Adrenal gland (tissue), 12 donors: Measurements from ENCODE around the gene WHRN. TPM values are rescaled to one million over a fixed set of nuclear protein-coding genes. Genes with fewer than 3 reads are reported as not detected.

Experiments
- DNase-seq, 7 donors: peaks; one replicate each; pipeline ENCODE4 v3.0.0-alpha.2; 2019 to 2020
- H3K27ac ChIP-seq, 5 donors: fragments of 200-600 bp; sonication (generic) in 4 of 5; 1 replicate in 3 of 5; 2 replicates in 2 of 5; pipeline versions ENCODE4 v1.5.1 to v1.8.0; 2016 to 2020; ENCODE audit warnings: mild to moderate bottlenecking in 1 of 5
- H3K27me3 ChIP-seq: fragments of 200-600 bp; 2 replicates; pipeline ENCODE4 v1.8.0; 2021
- H3K36me3 ChIP-seq, 2 donors: fragments of 200-600 bp; replicated peaks in 1 of 2; 1 replicate in 1 of 2; 2 replicates in 1 of 2; pipeline versions ENCODE4 v1.5.1 to v1.8.0; 2018 to 2022
- H3K4me1 ChIP-seq, 2 donors: fragments of 200-600 bp; replicated peaks in 1 of 2; 1 replicate in 1 of 2; 2 replicates in 1 of 2; pipeline versions ENCODE4 v1.5.1 to v1.8.0; 2018 to 2021
- H3K4me3 ChIP-seq, 4 donors: fragments of 200-600 bp; sonication (generic) in 3 of 4; one replicate each; pipeline ENCODE4 v1.5.1; 2016 to 2018
- H3K9me3 ChIP-seq, 3 donors: fragments of 200-600 bp; sonication (generic) in 1 of 3; replicated peaks in 1 of 3; 1 replicate in 2 of 3; 2 replicates in 1 of 3; pipeline versions ENCODE4 v1.5.1 to v1.8.0; 2016 to 2021
- CTCF ChIP-seq, 6 experiments: fragments of 450-650 bp in 4 of 6; fragments of 200-600 bp in 2 of 6; sonication (generic) in 1 of 6; IDR thresholded peaks; 1 replicate in 5 of 6; 2 replicates in 1 of 6; pipeline versions ENCODE4 v1.5.1 to v1.8.0; 2016 to 2021; ENCODE audit warnings: antibody characterized with exemption in 6 of 6, mild to moderate bottlenecking in 2 of 6, moderate library complexity in 1 of 6
- POLR2A ChIP-seq, 2 donors: fragments of 450-650 bp; IDR thresholded peaks; one replicate each; pipeline ENCODE4 v1.6.1; 2017; ENCODE audit warnings: antibody characterized with exemption in 2 of 2, mild to moderate bottlenecking in 2 of 2, moderate library complexity in 1 of 2
- WGBS, 4 donors: extraction: QIAGEN DNeasy Blood & Tissue Kit in 2 of 4; methylation state at CpG; one replicate each; pipeline versions ENCODE4 v1.1.5 to v1.1.7; 2013 to 2017; 5-methylcytosine and 5-hydroxymethylcytosine counted together
- intact Hi-C, 2 donors: fragments of 100-400 bp; cut with DNase I; formaldehyde crosslinking; loops; one replicate each; pipeline versions ENCODE4 v1.14.1 to v1.15.0; 2022 to 2023
- polyA plus RNA-seq, 3 donors: library from polyadenylated mRNA; stranded (reverse); fragments of 200-250 nt in 2 of 3; fragments of 350-450 nt in 1 of 3; fragmentation: Illumina TruSeq in 1 of 3; extraction: RNeasy Lipid Tissue Mini Kit (QIAGEN cat#74804) in 1 of 3; gene quantifications; one replicate each; pipeline ENCODE4 v1.2.3, GENCODE V29; 2013 to 2014
- total RNA-seq, 9 donors: library from RNA; depleted of rRNA in 4 of 9; stranded (reverse); fragments of >200 nt in 4 of 9; fragments of 120-200 nt in 1 of 9; fragmentation: NEBNext Ultra II Directional in 1 of 9; extraction: Animal tissue kit (Norgen Biotek cat#: 25700) in 1 of 9; gene quantifications; one replicate each; pipeline versions ENCODE4 v1.1.0 to v1.2.4, GENCODE V29; 2013 to 2023
- donor health status: healthy with polysubstance abuse.
- donor health status: Bipolar disorder and iron deficiency.
- donor health status: DM: yes; HTN: yes; CAD: no.
- donor health status: DM: no; HTN: no; CAD: no.
- donor health status: DM: no; HTN: no; CAD: no.
- donor health status: DM: yes; HTN: yes; CAD: no.

WHRN gene
- total and polyA plus RNA-seq, 12 donors = 33.4 to 359 (median 96.4) TPM

GRCh38 chr9:114500697-114501292 is 4.5 kb downstream of the WHRN start:
- 45 to 62% (median 50%) methylated on average over 3 of the region's 3 CpGs for WGBS, 4 donors
- intact Hi-C loops = loop anchor here in 1 of 2 donors (10.0 kb wide), 2 partner anchors 94 to 156 kb away; no protein-coding TSS in a partner anchor
- Histone ChIP-seq H3K27ac (peak overlapping the region in 3 of 5 donors; percentile 57 to 86 (median 81)), H3K27me3 (no peaks in the 10 kb centered on the region), H3K9me3 (no peaks in the 10 kb centered on the region), H3K4me3 (peak overlapping the region in 1 of 4 donors; percentile 74), H3K4me1 (peaks cover 16 to 56% of the 10 kb centered on the region in 2 donors), H3K36me3 (no peaks in the 10 kb centered on the region)
- DNase-seq = peak in 1 of 7 donors; percentile 54
- TF ChIP-seq CTCF (IDR thresholded peaks at IDR 0.05) = no peak
- no peak for TF ChIP-seq POLR2A (IDR thresholded peaks at IDR 0.05)

DNA sequence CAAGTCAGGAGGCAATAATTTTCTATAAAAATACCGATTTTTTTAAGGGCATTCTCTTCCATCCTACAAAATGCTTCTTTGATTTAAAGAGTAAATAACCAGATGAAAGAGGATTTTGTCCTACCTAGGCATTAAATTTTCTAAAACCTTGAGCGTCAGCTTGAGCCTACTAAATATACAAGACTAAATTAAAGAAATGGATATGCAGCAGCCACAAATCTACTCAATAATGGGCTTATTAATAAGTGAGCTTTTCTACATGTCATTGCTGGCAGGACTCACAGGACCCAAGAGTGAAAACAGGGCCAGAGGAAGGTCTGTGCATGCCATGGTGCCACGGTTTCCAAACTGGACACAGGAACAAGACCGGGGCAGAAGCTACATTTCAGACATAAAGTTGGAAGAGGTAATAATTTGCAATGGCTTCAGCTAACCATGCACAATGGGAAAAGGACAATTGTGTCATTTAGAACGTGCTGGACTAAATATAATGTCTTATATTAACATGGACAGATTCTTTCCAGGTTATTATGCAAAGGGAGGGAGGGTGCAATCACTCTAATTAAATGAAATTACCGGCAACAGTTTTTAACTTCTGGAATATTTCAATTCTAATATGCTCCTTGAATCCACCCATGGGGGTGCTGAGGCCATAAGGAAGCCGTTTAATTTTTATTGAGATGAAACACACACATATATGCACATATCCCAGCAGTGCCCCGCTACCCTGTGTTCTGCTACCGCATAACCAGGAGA is 5.2 kb downstream of the WHRN start:
- TF ChIP-seq CTCF (IDR thresholded peaks at IDR 0.05) (no peak), POLR2A (IDR thresholded peaks at IDR 0.05) (no peak)
- Histone ChIP-seq H3K9me3 (no peaks in the 10 kb centered on the region), H3K27me3 (no peaks in the 10 kb centered on the region), H3K27ac (peak overlapping the region in 3 of 5 donors; percentile 57 to 81 (median 65)), H3K36me3 (no peaks in the 10 kb centered on the region), H3K4me3 (peak overlapping the region in 1 of 4 donors; percentile 74), H3K4me1 (peaks cover 16 to 61% of the 10 kb centered on the region in 2 donors)
- intact Hi-C loops = loop anchor here in 1 of 2 donors (10.0 kb wide), 2 partner anchors 95 to 155 kb away; no protein-coding TSS in a partner anchor
- no peak for DNase-seq
- 53 to 57% (median 55%) methylated on average over 9 of the region's 9 CpGs for WGBS, 4 donors

- Histone ChIP-seq H3K4me3 (no peak overlapping the region), H3K27me3 (no peaks in the 10 kb centered on the region), H3K4me1 (peaks cover 16 to 67% of the 10 kb centered on the region in 2 donors), H3K36me3 (no peaks in the 10 kb centered on the region), H3K27ac (peak overlapping the region in 2 of 5 donors; percentile 18 to 57), H3K9me3 (no peaks in the 10 kb centered on the region)
- no peak for DNase-seq
- 46 to 53% (median 48%) methylated on average over 9 of the region's 9 CpGs for WGBS, 4 donors
- intact Hi-C loops = no loop called here
- TF ChIP-seq POLR2A (IDR thresholded peaks at IDR 0.05) (no peak), CTCF (IDR thresholded peaks at IDR 0.05) (no peak)
These were observed 5.7 kb downstream of the WHRN start for GRCh38 chr9:114499528-114499927.

GRCh38 chr9:114497727-114498382 is 7.4 kb downstream of the WHRN start:
- WGBS, 4 donors = 83 to 87% (median 85%) methylated on average over 7 of the region's 7 CpGs
- no peak for DNase-seq
- Histone ChIP-seq H3K27ac (peak overlapping the region in 3 of 5 donors; percentile 28 to 55 (median 33)), H3K27me3 (no peaks in the 10 kb centered on the region), H3K4me1 (peaks cover 16 to 83% of the 10 kb centered on the region in 2 donors), H3K4me3 (no peak overlapping the region), H3K36me3 (no peaks in the 10 kb centered on the region), H3K9me3 (no peaks in the 10 kb centered on the region)
- TF ChIP-seq CTCF (IDR thresholded peaks at IDR 0.05) (no peak), POLR2A (IDR thresholded peaks at IDR 0.05) (no peak)
- intact Hi-C loops = no loop called here
